ENCODE measurements around the gene NCAM2. TPM values are rescaled to one million over a fixed set of nuclear protein-coding genes. Genes with fewer than 3 reads are reported as not detected.

Gene NCAM2
- total and polyA plus RNA-seq, 11 donors, result 0.19 to 4.3 (median 2.9) TPM

- Histone ChIP-seq H3K27me3 (no peaks in the 10 kb centered on the region), H3K9me3 (no peaks in the 10 kb centered on the region), H3K27ac (no peak overlapping the region), H3K36me3 (no peaks in the 10 kb centered on the region), H3K4me1 (no peaks in the 10 kb centered on the region), H3K4me3 (no peak overlapping the region)
- 82 to 89% (median 86%) methylated on average over 1 of the region's 1 CpG for WGBS, 4 donors
- ATAC-seq (no peak), DNase-seq (no peak)
- intact Hi-C loops (cut with DNase I), result no loop called here
- TF ChIP-seq CTCF (IDR thresholded peaks at IDR 0.05), result no peak
These were observed 179.3 kb downstream of the NCAM2 start for GRCh38 chr21:21177353-21177986.

- Histone ChIP-seq H3K27me3 (no peaks in the 10 kb centered on the region), H3K4me1 (no peaks in the 10 kb centered on the region), H3K27ac (no peak overlapping the region), H3K36me3 (no peaks in the 10 kb centered on the region), H3K9me3 (no peaks in the 10 kb centered on the region), H3K4me3 (peak overlapping the region in 1 of 12 donors; percentile 19)
- TF ChIP-seq POLR2A (IDR thresholded peaks at IDR 0.05) (no peak), CTCF (IDR thresholded peaks at IDR 0.05) (peak in 2 of 12 donors; percentile 12 to 13)
- 65 to 76% (median 71%) methylated on average over 7 of the region's 7 CpGs for WGBS, 4 donors
- ATAC-seq (peak in 3 of 4 donors; percentile 49 to 74 (median 52)), DNase-seq (peak in 2 of 5 donors; percentile 12 to 19)
- intact Hi-C loops (cut with DNase I), result no loop called here
These were observed 181.6 kb downstream of the NCAM2 start for GRCh38 chr21:21179619-21180298.

- WGBS, 4 donors, result 46 to 56% (median 52%) methylated on average over 3 of the region's 3 CpGs
- DNase-seq (no peak), ATAC-seq (no peak)
- intact Hi-C loops (cut with DNase I), result no loop called here
- no peak for TF ChIP-seq POLR2A (IDR thresholded peaks at IDR 0.05)
- TF ChIP-seq CTCF (IDR thresholded peaks at IDR 0.05), result no peak
- no peaks in the 10 kb centered on the region for H3K9me3 ChIP-seq
- no peaks in the 10 kb centered on the region for H3K4me1 ChIP-seq
- H3K27me3 ChIP-seq, result no peaks in the 10 kb centered on the region
- no peak overlapping the region for H3K4me3 ChIP-seq
- H3K27ac ChIP-seq, result no peak overlapping the region
- H3K36me3 ChIP-seq, result no peaks in the 10 kb centered on the region
These were observed 184.3 kb downstream of the NCAM2 start for GRCh38 chr21:21182401-21183010.

- no peak for TF ChIP-seq CTCF (IDR thresholded peaks at IDR 0.05)
- H3K27me3 ChIP-seq, result no peaks in the 10 kb centered on the region
- 72 to 79% (median 76%) methylated on average over 3 of the region's 3 CpGs for WGBS, 4 donors
- H3K27ac ChIP-seq, result no peak overlapping the region
- no peaks in the 10 kb centered on the region for H3K4me1 ChIP-seq
- no peaks in the 10 kb centered on the region for H3K9me3 ChIP-seq
- no peak for DNase-seq
- H3K36me3 ChIP-seq, result no peaks in the 10 kb centered on the region
- no peak for ATAC-seq
- intact Hi-C loops (cut with DNase I), result no loop called here
- H3K4me3 ChIP-seq, result no peak overlapping the region
These were observed 184.9 kb downstream of the NCAM2 start for GRCh38 chr21:21183092-21183491.

All from heart left ventricle (tissue), 16 donors.